IPS-18c (cell line): ENCODE measurements around the gene AQP12B.
"Not testable (repeated sequence)": the region's sequence is repeated elsewhere in the genome, so short reads cannot be mapped to it uniquely, and the experiment has no call there.

ENCODE experiments used
- H3K4me3 ChIP-seq: 2 replicates; pipeline ENCODE4 v1.7.0; 2013; ENCODE audit warnings: low read depth, mild to moderate bottlenecking, low read length, moderate library complexity; ENCODE audit not compliant: insufficient read depth
- H3K9me3 ChIP-seq: one replicate; pipeline ENCODE4 v1.6.1; 2013; ENCODE audit warnings: mild to moderate bottlenecking, low read length, moderate library complexity; ENCODE audit not compliant: control insufficient read depth, insufficient read depth

AQP12B gene

DNA sequence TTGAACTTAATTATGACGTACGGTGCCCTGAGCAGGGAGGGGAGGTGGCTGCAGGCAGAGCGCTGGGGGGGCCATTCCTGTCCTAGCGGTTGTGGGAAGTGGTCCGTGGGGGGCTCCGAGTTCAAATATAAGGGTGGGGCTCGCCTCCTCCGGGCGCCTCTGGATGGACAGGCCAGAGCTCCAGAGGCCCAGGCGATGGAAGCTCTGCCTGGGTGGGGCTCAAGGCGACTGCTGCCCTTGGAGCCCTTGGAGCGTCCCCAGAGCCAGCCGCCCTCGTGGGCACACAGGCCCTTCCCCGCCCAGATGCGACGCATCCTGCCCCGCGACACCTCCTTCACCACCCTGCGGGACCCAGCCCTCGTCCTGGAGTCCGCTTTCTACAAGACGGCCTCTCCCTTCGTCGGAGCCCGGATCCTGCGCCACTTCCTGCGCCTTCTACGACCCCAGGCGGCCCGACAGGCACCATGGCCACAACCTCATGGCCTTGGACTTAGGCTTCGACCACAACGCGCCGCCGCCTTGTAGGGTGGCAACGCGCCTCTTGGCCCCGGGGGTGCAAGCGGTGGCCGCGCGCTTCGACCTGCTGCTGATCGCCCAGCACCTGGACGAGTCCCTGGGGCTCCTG lies 10.5 kb downstream of the AQP12B start:
- Histone ChIP-seq H3K9me3 (no peaks in the 10 kb centered on the region), H3K4me3 (no peak overlapping the region)

DNA sequence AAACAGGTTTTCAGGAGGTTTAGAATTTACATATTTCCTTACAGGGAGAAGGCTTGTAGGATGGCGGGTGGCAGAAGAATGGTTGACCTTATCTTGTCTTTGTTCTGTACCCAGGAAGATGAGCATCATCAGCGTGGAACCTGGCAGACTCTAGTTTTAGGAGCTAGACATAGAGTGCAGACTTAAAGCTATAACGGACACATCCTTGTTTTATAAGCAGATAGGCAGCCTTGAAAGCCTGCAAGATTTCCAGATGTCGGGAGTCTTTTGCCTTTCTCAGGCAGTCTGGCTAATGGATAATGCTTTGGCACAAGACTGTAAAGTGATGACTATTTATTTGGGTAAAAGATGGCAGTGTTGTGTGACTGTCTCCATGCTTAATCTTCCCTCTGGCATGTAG lies 11.7 kb downstream of the AQP12B start:
- H3K9me3 ChIP-seq: no peaks in the 10 kb centered on the region
- no peak overlapping the region for H3K4me3 ChIP-seq

DNA sequence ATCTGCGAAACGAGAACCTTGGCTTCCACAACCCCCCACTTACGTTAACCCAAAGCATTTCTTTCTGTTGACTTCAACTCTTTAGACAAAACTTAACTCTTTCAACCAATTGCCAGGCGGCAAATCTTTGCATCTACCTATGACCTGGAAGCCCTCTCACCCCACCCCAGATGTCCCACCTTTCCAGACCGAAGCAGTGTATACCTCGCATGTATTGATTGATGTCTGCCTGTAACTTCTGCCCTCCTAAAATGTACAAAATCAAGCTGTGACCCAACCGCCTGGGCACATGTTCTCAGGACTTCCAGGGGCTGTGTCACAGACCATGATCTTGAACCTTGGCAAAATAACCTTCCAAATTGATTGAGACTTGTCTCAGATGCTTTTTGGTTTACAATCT lies 12.3 kb downstream of the AQP12B start:
- Histone ChIP-seq H3K9me3 (no peaks in the 10 kb centered on the region), H3K4me3 (no peak overlapping the region)

DNA sequence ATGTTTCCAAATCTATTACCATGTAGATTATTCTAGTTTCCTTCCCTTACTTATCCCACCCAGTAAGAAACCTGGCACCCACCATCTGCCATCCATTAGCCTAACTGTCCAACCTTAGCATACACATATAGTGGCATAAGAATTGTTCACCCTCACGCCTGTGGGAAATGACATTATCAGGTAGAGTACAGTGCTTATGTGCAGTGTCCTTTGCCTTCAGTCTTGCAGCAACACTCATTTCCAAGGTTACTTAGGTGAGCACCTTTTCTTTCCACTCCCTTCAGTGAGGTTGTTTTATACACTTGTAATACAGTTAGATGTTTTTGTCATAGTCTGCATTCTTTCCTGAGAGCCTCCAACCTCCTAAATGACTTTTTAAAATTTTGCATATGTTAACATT lies 18.1 kb downstream of the AQP12B start:
- Histone ChIP-seq H3K9me3 (no peaks in the 10 kb centered on the region), H3K4me3 (no peak overlapping the region)

DNA sequence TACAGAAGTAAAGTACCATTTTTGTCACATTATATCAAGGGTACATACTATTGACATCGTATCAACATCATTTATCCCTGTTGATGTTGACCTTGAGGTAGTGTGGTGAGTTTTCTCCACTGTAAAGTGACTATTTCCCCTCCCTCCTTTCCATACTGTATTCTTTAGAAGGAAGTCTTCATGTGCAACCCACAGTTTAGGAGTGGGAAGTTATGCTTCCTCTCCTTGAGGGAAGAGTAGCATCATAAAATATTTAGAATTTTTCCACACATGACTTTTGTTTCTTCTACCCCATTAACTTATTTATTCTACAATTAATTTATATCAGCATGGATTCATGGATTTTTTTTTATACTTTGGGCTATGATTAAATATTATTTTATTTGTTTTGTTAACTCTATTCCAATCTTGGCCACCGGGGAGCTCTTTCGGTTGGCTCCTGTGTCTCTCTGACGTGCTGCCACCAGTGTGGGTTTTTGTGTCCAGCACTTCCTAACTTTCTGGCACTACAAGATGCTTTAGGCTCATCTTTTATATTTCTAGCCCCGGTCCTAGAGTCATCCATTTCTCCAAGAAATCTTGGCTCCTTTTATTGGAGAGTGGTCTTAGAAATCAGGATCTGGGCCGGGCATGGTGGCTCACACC lies 19.0 kb downstream of the AQP12B start:
- H3K4me3 ChIP-seq: no peak overlapping the region
- H3K9me3 ChIP-seq: no peaks in the 10 kb centered on the region

DNA sequence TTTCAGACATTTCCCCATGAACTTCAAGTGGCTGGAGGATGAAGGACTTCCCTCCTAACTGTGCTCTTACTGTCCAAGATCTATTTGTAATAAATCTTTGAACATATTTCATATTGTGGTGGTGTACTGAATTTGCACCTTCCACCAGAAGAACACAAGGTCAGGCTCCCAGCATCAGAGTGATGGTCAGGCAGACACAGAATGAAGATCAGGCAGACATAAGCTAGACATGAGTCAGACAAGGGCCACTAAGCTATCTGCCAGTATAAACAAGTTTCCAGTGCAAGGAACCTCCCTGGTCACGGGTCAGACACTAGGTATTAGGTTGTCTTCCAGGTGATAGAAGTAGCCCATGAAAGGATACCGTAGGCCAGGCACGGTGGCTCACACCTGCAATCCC lies 20.0 kb downstream of the AQP12B start:
- no peak overlapping the region for H3K4me3 ChIP-seq
- H3K9me3 ChIP-seq: no peaks in the 10 kb centered on the region

DNA sequence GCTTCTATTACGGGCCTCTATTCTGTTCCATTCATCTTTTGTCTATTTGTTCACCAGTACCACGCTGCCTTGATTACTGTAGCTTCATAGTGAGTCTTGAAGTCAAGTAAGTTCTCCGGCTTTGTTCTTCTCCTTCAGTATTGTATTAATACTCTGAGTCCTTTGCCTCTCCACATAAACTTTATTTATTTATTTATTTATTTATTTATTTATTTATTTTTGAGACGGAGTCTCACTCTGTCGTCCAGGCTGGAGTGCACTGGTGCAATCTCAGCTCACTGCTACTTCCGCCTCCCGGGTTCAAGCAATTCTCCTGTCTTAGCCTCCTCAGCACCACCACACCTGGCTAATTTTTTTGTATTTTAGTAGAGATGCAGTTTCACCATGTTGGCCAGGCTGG lies 22.8 kb downstream of the AQP12B start:
- H3K9me3 ChIP-seq, H3K4me3 ChIP-seq: not testable (repeated sequence)

DNA sequence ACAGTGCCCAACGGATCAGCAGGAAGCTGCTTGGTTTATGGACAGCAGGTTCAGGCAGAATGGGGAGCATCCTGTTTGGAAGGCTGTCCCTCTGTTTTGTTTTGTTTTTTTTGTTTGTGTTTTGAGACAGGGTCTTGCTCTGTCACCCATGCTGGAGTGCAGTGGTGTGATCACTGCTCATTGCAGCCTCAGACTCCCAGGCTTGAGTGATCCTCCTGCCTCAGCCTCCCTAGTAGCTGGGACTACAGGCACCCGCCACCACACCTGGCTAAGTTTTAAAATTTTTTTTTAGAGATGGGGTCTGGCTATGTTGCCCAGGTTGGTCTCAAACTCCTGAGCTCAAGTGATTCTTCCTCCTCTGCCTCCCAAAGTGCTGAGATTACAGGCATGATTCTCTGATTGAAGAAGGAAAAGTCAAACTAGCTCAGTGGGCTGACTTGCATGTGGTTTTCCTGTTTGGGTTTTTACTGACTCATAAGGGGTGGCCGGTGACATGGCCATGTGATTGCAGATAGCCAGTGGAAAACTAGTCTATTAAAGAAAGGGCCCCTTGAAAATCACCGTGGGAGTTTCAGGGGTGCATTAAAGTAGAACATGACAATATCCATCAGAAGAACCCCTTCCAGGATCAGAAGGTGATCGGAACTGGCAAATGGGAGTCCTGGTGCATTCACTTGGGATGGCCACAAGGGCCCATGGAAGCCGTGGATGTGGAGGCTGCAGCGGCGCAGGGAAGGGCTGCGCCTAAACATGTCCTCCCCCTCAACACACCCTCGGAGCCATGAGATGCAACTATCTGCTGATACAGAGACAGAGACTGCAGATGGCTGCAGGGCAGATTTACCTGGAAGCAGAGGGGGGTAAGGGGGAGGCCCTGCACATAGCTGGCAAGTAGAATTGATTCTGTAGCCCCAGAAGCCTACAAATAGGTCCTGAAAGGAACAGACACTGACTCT lies 26.5 kb downstream of the AQP12B start:
- H3K9me3 ChIP-seq: no peaks in the 10 kb centered on the region
- no peak overlapping the region for H3K4me3 ChIP-seq

DNA sequence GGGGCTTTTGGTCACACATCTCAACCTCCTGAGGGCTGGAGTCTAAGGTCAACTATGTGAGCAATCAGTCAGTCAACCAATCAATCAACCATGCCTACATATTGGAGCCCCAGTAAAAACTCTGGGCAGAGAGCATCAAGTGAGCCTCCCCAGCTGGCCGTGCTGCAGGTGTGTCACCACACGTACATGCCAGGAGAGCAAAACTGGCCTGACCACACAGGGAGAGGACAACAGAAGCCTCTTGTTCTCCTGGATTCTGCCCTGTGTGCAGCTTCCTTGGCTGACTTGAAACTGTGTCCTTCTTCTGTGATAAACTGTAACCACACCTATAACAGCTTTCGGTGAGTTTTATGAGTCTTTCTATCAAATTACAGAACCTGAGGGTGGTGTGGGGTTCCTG lies 31.5 kb downstream of the AQP12B start:
- Histone ChIP-seq H3K4me3 (no peak overlapping the region), H3K9me3 (peaks cover 2% of the 10 kb centered on the region)

DNA sequence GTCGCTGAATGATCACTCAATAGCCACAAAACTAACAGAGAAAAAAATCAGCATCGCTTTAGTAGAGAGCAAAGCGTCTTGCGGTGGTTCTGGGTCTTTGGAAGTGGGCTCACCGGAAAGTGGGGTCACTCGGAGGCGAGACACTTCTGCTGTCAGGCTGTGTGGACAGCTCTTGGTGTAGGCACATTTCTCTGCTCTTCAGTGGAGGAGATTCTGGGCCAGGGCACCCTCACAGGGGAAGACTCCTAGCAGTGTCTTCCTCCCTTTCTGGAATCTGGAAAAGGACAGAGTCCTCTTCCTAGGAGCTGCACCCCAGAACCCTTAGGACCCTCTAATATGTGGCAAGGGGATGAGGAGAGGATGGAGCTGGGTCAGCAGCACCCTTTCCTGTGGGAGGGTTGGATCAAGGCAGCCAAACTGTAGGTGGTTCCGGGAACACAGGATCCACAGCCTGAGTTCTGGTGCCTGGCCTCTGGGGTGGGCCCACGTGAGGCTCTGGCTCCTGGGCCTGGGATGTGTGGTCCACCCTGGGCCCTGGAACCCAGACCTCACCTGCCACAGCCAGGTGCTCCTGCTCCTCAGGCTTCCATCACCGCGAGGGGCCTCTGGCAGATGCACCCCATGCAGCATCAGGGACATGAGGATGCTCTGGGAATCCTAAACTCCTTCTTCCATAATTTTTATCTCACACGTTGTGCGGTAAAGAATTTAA lies 32.3 kb downstream of the AQP12B start:
- Histone ChIP-seq H3K4me3 (no peak overlapping the region), H3K9me3 (peaks cover 2% of the 10 kb centered on the region)

DNA sequence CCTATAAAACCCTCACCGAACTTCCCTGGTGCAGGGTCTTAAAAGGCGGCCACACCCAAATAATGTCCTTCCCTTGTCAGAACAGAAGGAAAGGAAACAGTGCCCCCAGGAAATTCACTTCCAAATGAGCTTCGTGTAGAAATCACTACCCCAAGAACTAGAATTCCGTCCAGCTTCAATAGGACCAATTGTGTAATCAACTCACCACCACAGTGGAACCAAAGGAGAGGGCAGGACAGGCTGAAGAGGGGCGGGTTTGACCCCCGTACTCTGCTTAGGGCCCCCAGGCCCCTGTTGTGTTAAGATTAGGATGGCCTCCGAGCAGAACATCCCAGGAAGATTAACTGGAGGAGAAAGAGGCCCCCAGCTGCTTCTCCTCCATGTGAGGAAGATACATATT lies 33.4 kb downstream of the AQP12B start:
- Histone ChIP-seq H3K4me3 (no peak overlapping the region), H3K9me3 (peaks cover 2% of the 10 kb centered on the region)

DNA sequence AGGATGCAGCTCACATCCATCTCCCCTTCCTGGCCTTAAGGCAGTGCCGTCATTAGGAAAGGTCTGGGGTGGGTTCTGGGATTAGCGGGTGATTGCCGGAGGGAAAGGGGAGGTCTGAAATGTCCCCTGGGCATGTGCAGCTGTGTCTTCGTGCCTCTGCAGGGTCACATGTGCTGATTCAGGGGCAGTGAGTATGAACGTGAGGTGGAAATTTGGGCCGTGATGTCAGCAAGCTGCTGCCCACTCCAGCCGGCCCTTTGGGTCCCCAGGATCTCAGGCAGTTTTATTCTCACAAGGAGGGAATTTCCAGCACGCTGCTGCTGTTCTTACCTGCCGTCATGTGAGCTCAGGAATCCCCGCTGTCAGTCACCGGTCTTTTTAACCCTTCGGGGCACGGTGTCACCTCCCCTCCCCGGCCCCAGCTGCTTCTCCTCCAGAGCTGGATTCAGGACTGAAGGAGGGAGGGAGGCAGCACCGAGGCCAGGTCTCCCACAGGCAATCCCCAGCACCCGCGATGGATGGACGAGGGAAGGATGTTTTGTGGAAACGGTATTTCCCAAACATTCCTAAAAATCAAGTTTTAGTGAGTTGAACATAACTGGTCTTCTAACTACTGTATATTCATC lies 33.9 kb downstream of the AQP12B start:
- Histone ChIP-seq H3K4me3 (no peak overlapping the region), H3K9me3 (peaks cover 2% of the 10 kb centered on the region)

DNA sequence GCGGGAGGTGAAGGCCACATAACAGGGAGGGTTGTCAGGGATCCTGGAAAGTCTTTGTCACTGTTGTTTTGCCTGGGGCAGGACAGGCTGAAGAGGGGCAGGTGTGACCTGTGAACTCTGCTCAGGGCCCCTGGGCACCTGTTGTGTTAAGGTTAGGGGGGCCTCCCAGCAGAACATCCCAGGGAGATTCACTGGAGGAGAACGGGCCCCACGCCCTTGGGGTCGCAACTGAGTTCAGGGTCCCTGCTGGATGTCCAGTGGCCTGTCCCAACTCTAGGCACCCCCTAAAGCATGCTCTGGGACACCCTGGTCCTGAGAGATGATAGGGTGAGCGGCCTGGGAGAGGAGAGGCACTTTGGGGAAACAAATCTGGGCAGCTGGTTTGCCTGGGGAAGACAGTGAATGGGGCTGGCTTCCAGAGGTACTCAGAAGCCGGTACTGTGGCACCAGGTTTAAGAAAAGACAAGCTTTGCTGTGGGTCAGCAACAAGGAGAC lies 34.5 kb downstream of the AQP12B start:
- Histone ChIP-seq H3K9me3 (peaks cover 2% of the 10 kb centered on the region), H3K4me3 (no peak overlapping the region)

DNA sequence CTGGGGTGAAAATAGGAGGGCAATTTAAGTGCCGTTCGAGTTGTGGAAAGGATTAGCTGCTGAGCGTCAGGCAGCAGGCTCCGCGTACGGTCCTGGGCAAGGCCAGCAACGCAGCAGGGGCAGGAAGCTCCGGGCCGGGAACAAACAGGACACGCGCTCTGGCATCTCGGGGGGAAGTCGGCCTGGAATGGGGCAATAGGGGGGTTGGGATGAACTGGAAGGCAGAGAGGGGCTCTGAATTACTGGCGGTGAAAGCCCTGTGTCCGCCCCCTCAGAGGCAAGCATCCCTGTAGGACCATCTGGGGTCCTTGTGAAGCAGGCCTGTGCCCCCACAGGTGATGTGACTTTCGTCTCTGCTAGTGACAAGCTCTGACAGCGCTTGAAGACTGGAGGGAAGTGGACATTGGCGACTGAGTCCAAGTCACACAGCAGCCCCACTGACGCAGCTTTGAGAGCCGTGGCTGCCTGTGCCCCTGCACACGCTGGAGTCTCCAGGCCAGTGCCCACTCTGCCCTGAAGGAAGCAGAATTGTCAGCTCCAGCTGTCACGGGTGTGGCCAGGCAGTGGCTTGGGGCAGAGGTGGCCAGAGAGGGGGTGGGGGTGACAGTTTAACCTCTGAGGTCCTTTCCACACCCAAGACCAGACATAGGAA lies 35.1 kb downstream of the AQP12B start:
- Histone ChIP-seq H3K9me3 (peaks cover 2% of the 10 kb centered on the region), H3K4me3 (no peak overlapping the region)

DNA sequence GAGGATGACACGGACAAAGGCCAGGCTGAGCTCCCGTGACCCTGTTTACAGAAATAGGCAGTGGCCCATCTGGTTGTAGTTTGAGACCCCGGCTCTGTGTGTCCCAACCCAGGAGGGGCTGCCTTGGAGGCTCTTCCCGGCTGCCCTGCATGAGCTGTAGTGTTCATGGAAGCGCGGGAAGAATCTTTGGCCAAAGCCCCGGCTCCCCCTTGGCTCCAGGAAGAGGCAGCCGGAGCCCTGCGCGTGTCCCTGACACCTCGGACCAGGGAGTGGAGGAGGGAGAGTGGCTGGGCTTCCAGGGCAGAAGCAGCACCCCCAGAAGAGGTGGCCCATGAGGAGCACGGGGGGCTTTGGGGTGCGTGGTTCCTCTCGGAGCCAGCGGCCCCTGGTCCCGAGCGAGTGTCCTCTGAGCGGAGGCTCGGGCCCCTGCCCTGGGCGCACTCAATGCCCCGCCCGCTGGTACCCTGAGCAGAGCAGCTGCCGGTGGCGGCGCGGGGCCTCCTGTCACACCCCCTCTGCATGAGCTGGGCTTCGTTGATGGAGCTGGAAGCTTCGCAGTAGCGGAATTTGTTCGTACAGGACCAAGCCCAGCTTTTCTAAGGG lies 35.7 kb downstream of the AQP12B start:
- Histone ChIP-seq H3K9me3 (peaks cover 2% of the 10 kb centered on the region), H3K4me3 (no peak overlapping the region)

DNA sequence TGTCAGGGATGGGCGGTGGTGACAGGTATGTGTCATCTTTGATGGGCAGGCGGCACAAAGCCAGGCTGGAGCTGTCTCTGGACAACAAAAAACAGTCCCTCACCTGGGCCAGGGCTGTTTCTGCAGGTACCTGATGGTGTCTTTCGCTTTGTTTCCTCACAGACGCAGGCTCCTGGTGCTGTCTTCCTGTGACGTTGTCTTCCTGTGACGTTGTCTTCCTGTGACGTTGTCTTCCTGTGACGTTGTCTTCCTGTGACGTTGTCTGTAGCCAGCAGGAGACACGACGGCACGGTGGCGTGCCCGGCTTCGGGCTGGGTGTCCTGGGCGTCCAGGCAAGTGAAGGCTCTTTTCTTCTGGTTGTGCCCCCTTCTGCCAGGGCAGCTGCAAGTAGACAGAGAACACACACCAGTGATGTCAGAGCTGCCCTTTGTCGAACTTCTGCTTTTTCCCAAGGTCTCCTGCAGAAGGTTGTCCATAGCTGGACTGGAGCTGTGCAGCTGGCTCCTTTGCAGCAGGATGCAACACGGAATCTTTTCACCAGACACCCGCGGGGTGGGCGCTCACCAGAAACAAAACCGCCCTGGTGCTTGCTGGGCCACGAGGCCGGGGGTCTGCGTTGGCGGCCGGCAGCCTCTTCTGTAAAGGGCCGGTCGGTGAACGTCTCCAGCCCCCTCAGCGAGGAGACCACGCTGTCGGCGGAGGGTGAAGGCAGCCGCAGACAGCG lies 36.3 kb downstream of the AQP12B start:
- Histone ChIP-seq H3K9me3 (peaks cover 2% of the 10 kb centered on the region), H3K4me3 (no peak overlapping the region)
